ENCODE results near the gene TFPI.
A peak's percentile ranks its signal among the peaks of the same experiment; 100 is the strongest.

TFPI gene

DNA sequence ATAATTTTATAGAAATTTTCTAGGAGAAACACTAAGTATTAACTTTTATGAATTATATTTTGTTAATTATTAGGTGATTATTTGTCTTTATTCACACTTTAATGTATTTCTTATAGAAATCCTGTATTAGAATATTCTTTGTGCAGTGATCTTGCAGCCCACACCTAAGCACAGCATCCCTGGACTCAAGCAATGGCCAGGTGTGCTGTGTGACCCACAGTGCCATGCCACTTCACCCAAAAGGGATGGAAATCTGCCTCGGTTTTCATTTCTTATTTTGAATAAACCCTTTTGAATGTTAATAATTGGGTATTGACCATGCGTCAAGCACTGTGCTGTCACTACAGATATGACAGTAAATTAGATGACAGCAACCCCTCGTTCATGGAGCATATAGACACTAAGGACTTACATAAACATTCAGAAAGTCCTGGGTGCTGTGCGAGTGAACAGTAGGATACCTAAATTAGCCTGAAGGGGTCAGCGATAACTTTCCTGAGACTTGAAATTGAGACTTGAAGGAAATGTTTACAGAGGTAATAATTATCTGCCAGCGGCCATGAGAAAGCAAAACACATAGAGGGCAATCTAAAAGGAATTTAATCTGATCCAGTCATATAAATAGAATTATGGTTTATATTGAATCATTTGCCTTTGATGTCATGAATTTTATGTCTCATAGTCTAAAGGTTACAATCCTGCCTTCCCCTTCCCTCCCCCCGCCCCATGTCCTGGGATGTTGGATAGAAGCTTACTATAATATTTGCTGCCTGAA, 53.5 kb downstream of the TFPI start:
- H3K36me3 ChIP-seq (ENCODE audit: control insufficient read depth in 4 of 4, insufficient read depth in 4 of 4, low read length in 3 of 4): peaks cover 0 to 12% (median under 1%) of the 10 kb centered on the region in 4 experiments
- CTCF ChIA-PET: interaction anchor here (0.9 to 6.6 kb wide), 32 partner anchors 8 to 1008 kb away, joined by 3 to 225 read pairs (median 5); no protein-coding TSS in a partner anchor

DNA sequence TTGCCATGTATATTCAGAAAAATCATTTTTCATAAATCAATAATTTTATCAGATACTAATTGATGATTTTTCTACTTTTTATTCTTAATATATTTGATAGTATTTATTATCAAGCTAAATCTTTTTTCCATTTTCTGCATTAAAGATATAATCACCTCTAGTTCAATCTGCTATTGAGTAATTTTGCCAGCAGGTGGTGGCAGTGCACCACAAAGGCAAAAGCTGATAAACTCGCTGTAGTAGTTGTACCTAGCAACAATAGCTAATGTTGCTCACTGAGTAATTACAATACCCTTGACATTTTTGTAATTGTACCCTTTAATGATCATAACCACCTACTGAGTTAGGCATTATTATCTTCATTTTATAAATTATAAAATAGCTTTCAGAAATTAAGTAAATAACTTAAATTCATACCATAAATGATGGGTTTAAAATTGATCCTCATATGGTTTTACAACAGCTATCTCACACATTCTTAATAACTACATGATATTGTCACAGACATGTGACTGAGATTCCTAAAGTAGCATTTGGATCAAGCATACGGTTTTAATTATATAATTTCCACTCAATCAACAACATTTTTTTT, 54.2 kb downstream of the TFPI start:
- ChIA-PET POLR2A (no interaction called here), CTCF (interaction anchor here (0.8 to 6.6 kb wide), 36 partner anchors 9 to 1011 kb away, joined by 3 to 225 read pairs (median 5); partner anchors contain the start of gene CALCRL)
- Histone ChIP-seq H3K36me3 (ENCODE audit: control insufficient read depth in 4 of 4, insufficient read depth in 4 of 4, low read length in 3 of 4) (peaks cover 5 to 19% (median 7%) of the 10 kb centered on the region in 4 experiments), H3K4me3 (ENCODE audit: control insufficient read depth in 1 of 7, extremely low read depth in 1 of 7, insufficient read depth in 4 of 7, low read depth in 2 of 7, low read length in 6 of 7) (no peak overlapping the region), H3K27me3 (replicated peaks in 2 of 5; ENCODE audit: control insufficient read depth in 4 of 5, insufficient read depth in 5 of 5, low read length in 4 of 5) (no peaks in the 10 kb centered on the region), H3K27ac (ENCODE audit: insufficient read depth in 1 of 2, low read depth in 1 of 2, low read length in 2 of 2, poor library complexity in 1 of 2, severe bottlenecking in 2 of 2) (no peak overlapping the region), H3K4me1 (ENCODE audit: control extremely low read depth in 1 of 4, control insufficient read depth in 4 of 4, insufficient read depth in 4 of 4, low read length in 3 of 4) (peaks cover 0 to 24% (median 8%) of the 10 kb centered on the region in 4 experiments), H3K9me3 (ENCODE audit: control extremely low read depth in 1 of 5, control insufficient read depth in 4 of 5, insufficient read depth in 2 of 5, low read depth in 1 of 5, low read length in 4 of 5) (no peaks in the 10 kb centered on the region)
- 0% methylated on average over 1 of the region's 2 CpGs for WGBS (ENCODE audit: insufficient coverage)
- DNase-seq: peak; percentile 69 to 80 (median 71)

More for the DNA sequence above, 53.5 kb downstream of the TFPI start:
- 50% methylated on average over 1 of the region's 7 CpGs for WGBS (ENCODE audit: insufficient coverage)
- Histone ChIP-seq H3K27ac (ENCODE audit: insufficient read depth in 1 of 2, low read depth in 1 of 2, low read length in 2 of 2, poor library complexity in 1 of 2, severe bottlenecking in 2 of 2) (peak overlapping the region in 1 of 2 experiments; percentile 27), H3K4me3 (ENCODE audit: control insufficient read depth in 1 of 7, extremely low read depth in 1 of 7, insufficient read depth in 4 of 7, low read depth in 2 of 7, low read length in 6 of 7) (no peak overlapping the region), H3K4me1 (ENCODE audit: control extremely low read depth in 1 of 4, control insufficient read depth in 4 of 4, insufficient read depth in 4 of 4, low read length in 3 of 4) (peaks cover 3 to 32% (median 12%) of the 10 kb centered on the region in 4 experiments), H3K9me3 (ENCODE audit: control extremely low read depth in 1 of 5, control insufficient read depth in 4 of 5, insufficient read depth in 2 of 5, low read depth in 1 of 5, low read length in 4 of 5) (no peaks in the 10 kb centered on the region), H3K27me3 (replicated peaks in 2 of 5; ENCODE audit: control insufficient read depth in 4 of 5, insufficient read depth in 5 of 5, low read length in 4 of 5) (no peaks in the 10 kb centered on the region)
- POLR2A ChIA-PET: no interaction called here
- peak; percentile 36 to 55 (median 53) for DNase-seq

DNA sequence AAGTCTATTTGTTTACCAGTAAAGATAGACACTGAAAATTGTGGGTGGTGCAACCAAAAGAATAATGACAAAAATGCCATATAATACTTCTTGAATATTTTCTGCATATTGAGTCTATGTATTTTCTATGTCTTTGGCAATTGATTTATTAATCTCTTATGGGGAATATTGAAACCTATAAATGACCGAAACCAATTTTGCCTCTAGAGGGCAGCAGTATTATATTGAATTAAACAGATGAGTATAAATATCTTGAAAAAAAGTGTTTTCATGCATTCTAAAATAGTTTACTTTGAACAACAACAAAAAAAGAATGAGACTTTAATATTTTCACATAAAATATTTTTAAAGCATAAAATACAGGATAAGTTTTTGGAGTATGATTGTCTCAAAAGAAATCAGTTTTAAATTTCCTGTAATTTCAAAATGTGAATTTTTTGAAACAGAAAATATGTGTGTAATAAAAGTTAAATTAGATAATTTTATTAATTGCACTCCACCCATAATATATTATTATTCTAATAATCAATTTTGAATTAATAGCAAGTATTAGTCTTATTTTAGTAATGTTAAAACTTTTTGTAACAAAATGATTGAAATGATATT, 56.3 kb downstream of the TFPI start:
- no CpG with 5 or more reads among the region's 1 CpG for WGBS (ENCODE audit: insufficient coverage)
- H3K36me3 ChIP-seq (ENCODE audit: control insufficient read depth in 4 of 4, insufficient read depth in 4 of 4, low read length in 3 of 4): peaks cover 7 to 40% (median 16%) of the 10 kb centered on the region in 4 experiments
- H3K27me3 ChIP-seq (replicated peaks in 2 of 5; ENCODE audit: control insufficient read depth in 4 of 5, insufficient read depth in 5 of 5, low read length in 4 of 5): no peaks in the 10 kb centered on the region
- ChIA-PET POLR2A (no interaction called here), CTCF (interaction anchor here (0.7 to 6.6 kb wide), 7 partner anchors 70 to 1016 kb away, joined by 3 to 225 read pairs (median 5); no protein-coding TSS in a partner anchor)
- H3K4me1 ChIP-seq (ENCODE audit: control extremely low read depth in 1 of 4, control insufficient read depth in 4 of 4, insufficient read depth in 4 of 4, low read length in 3 of 4): peaks cover 0 to 12% (median 0%) of the 10 kb centered on the region in 4 experiments
- peaks cover 0 to 15% (median 10%) of the 10 kb centered on the region in 5 experiments for H3K9me3 ChIP-seq (ENCODE audit: control extremely low read depth in 1 of 5, control insufficient read depth in 4 of 5, insufficient read depth in 2 of 5, low read depth in 1 of 5, low read length in 4 of 5)
- H3K4me3 ChIP-seq (ENCODE audit: control insufficient read depth in 1 of 7, extremely low read depth in 1 of 7, insufficient read depth in 4 of 7, low read depth in 2 of 7, low read length in 6 of 7): no peak overlapping the region
- H3K27ac ChIP-seq (ENCODE audit: insufficient read depth in 1 of 2, low read depth in 1 of 2, low read length in 2 of 2, poor library complexity in 1 of 2, severe bottlenecking in 2 of 2): no peak overlapping the region
- DNase-seq: no peak

DNA sequence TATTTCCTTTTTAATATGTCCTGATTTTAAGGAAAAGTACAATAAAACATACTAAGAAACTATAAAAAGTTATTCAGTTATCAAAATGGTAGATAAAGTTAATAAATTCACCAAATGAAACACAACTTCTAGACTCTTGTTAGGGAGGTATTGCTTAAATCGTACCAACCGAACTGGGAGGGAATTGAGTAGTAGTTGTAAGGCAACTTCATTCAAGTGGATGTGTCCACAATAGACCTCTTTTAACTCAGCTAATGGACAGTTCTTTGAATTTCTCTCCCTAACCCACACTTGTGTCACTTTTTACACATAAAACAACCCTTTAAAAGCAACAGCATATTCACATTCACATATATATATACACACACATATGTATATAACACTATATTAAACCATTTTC, 57.1 kb downstream of the TFPI start:
- Histone ChIP-seq H3K4me1 (ENCODE audit: control extremely low read depth in 1 of 4, control insufficient read depth in 4 of 4, insufficient read depth in 4 of 4, low read length in 3 of 4) (peaks cover 0 to 7% (median 0%) of the 10 kb centered on the region in 4 experiments), H3K9me3 (ENCODE audit: control extremely low read depth in 1 of 5, control insufficient read depth in 4 of 5, insufficient read depth in 2 of 5, low read depth in 1 of 5, low read length in 4 of 5) (peaks cover 0 to 17% (median 11%) of the 10 kb centered on the region in 5 experiments), H3K36me3 (ENCODE audit: control insufficient read depth in 4 of 4, insufficient read depth in 4 of 4, low read length in 3 of 4) (peaks cover 7 to 43% (median 17%) of the 10 kb centered on the region in 4 experiments), H3K27me3 (replicated peaks in 2 of 5; ENCODE audit: control insufficient read depth in 4 of 5, insufficient read depth in 5 of 5, low read length in 4 of 5) (no peaks in the 10 kb centered on the region), H3K27ac (ENCODE audit: insufficient read depth in 1 of 2, low read depth in 1 of 2, low read length in 2 of 2, poor library complexity in 1 of 2, severe bottlenecking in 2 of 2) (no peak overlapping the region), H3K4me3 (ENCODE audit: control insufficient read depth in 1 of 7, extremely low read depth in 1 of 7, insufficient read depth in 4 of 7, low read depth in 2 of 7, low read length in 6 of 7) (no peak overlapping the region)
- POLR2A ChIA-PET: no interaction called here
- DNase-seq: no peak
- CTCF ChIA-PET: no interaction called here
- WGBS (ENCODE audit: insufficient coverage): no CpG with 5 or more reads among the region's 2 CpGs

DNA sequence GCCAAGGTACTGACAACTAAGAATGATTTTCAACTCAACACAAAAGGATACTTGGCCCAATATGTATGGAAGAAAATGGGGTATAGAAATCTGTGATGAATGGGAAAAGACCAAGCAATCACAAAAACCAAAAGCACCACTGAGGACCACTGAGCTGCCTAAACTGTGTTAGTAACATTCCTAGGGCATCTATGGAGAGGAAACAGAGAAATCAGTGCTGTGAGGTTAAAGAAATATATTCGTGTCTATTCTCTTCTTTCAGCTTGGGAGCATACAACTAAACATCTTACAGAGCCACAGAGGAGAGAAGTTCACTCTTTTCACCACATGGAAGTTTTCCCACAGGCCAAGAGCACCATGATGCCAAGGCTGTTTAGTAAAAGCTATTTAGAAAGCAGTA, 58.9 kb downstream of the TFPI start:
- no peak overlapping the region for H3K27ac ChIP-seq (ENCODE audit: insufficient read depth in 1 of 2, low read depth in 1 of 2, low read length in 2 of 2, poor library complexity in 1 of 2, severe bottlenecking in 2 of 2)
- ChIA-PET CTCF (interaction anchor here (1.3 to 1.9 kb wide), 3 partner anchors 85 to 348 kb away, joined by 3 to 15 read pairs (median 5); no protein-coding TSS in a partner anchor), POLR2A (no interaction called here)

DNA sequence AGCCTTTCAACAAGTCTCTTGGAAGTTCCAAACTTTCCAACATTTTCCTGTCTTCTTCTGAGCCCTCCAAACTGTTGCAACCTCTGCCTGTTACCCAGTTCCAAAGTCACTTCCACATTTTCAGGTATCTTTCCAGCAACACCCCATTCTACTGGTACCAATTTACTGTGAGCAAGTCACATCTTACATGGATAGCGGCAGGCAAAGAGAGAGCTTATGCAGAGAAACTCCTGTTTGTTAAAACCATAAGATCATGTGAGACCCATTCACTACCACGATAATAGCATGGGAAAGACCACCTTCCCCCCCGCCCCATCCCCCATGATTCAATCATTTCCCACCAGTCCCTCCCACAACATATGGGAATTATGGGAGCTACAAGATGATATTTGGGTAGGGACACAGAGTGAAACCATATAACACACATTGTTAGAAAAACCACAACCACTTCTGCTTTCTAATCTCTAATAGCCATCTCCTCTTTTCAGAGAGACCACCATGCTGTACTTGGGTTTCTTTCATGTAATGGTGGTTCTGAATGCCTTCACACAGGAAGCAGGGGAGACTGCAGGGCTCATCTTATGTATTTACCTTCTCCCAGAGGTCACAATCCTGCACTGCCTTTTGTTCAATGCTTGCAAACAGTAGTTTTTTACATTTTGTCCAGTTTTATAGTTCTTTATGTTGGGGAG, 60.2 kb downstream of the TFPI start:
- H3K9me3 ChIP-seq (ENCODE audit: control extremely low read depth in 1 of 5, control insufficient read depth in 4 of 5, insufficient read depth in 2 of 5, low read depth in 1 of 5, low read length in 4 of 5): peaks cover 0 to 17% (median 11%) of the 10 kb centered on the region in 5 experiments
- H3K4me1 ChIP-seq (ENCODE audit: control extremely low read depth in 1 of 4, control insufficient read depth in 4 of 4, insufficient read depth in 4 of 4, low read length in 3 of 4): no peaks in the 10 kb centered on the region
- peaks cover 7 to 50% (median 17%) of the 10 kb centered on the region in 4 experiments for H3K36me3 ChIP-seq (ENCODE audit: control insufficient read depth in 4 of 4, insufficient read depth in 4 of 4, low read length in 3 of 4)
- DNase-seq: peak in 2 of 3 donors; percentile 60 to 75
- CTCF ChIA-PET: interaction anchor here (0.7 to 1.2 kb wide), 5 partner anchors 21 to 351 kb away, joined by 3 to 4 read pairs (median 3); no protein-coding TSS in a partner anchor
- no peak overlapping the region for H3K27ac ChIP-seq (ENCODE audit: insufficient read depth in 1 of 2, low read depth in 1 of 2, low read length in 2 of 2, poor library complexity in 1 of 2, severe bottlenecking in 2 of 2)
- WGBS (ENCODE audit: insufficient coverage): 100% methylated on average over 1 of the region's 3 CpGs
- H3K4me3 ChIP-seq (ENCODE audit: control insufficient read depth in 1 of 7, extremely low read depth in 1 of 7, insufficient read depth in 4 of 7, low read depth in 2 of 7, low read length in 6 of 7): no peak overlapping the region
- no peaks in the 10 kb centered on the region for H3K27me3 ChIP-seq (replicated peaks in 2 of 5; ENCODE audit: control insufficient read depth in 4 of 5, insufficient read depth in 5 of 5, low read length in 4 of 5)
- POLR2A ChIA-PET: no interaction called here

More for the DNA sequence above, 58.9 kb downstream of the TFPI start:
- no peak overlapping the region for H3K4me3 ChIP-seq (ENCODE audit: control insufficient read depth in 1 of 7, extremely low read depth in 1 of 7, insufficient read depth in 4 of 7, low read depth in 2 of 7, low read length in 6 of 7)
- H3K27me3 ChIP-seq (replicated peaks in 2 of 5; ENCODE audit: control insufficient read depth in 4 of 5, insufficient read depth in 5 of 5, low read length in 4 of 5): no peaks in the 10 kb centered on the region
- H3K36me3 ChIP-seq (ENCODE audit: control insufficient read depth in 4 of 4, insufficient read depth in 4 of 4, low read length in 3 of 4): peaks cover 7 to 50% (median 17%) of the 10 kb centered on the region in 4 experiments
- no peaks in the 10 kb centered on the region for H3K4me1 ChIP-seq (ENCODE audit: control extremely low read depth in 1 of 4, control insufficient read depth in 4 of 4, insufficient read depth in 4 of 4, low read length in 3 of 4)
- DNase-seq: no peak
- H3K9me3 ChIP-seq (ENCODE audit: control extremely low read depth in 1 of 5, control insufficient read depth in 4 of 5, insufficient read depth in 2 of 5, low read depth in 1 of 5, low read length in 4 of 5): peaks cover 0 to 17% (median 11%) of the 10 kb centered on the region in 5 experiments
- WGBS (ENCODE audit: insufficient coverage): 100% methylated on average over 1 of the region's 1 CpG
